Measurements from ENCODE around the gene BRAF. TPM values are rescaled to one million over a fixed set of nuclear protein-coding genes. Genes with fewer than 3 reads are reported as not detected.

BRAF gene
- total and polyA plus RNA-seq, 2 donors (not counting 3 experiments of a cell fraction or from before 2014, with no cell fraction given), result 6.6 to 26.2 TPM

DNA sequence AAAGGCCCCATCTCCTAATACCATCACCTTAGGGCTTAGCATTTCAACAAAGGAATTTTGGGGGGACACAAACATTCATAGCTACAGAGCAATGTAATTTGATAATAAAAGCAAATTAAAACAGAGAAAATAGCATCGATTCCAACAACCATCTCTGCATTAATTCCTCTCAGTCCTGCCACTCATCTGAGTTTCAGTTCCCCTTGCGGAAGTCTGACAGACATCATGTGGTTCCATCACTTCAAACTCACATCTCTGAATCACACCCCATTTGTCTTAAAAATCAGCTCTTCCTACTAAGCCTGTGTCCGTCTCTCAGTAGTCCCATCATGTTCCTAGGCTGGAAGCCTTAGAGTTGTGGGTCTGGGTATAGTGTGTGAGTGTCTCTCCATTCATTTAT lies 248.4 kb downstream of the BRAF start:
- Histone ChIP-seq H3K79me2 (ENCODE audit: control insufficient read depth, insufficient read depth, low read length) (no peaks in the 10 kb centered on the region), H3K4me1 (ENCODE audit: control insufficient read depth, extremely low read depth, insufficient read depth, low read length) (peaks cover 8% of the 10 kb centered on the region), H3K4me3 (replicated peaks in 1 of 3; ENCODE audit: insufficient read depth in 1 of 3, low read depth in 1 of 3, low read length in 3 of 3) (no peak overlapping the region), H3K9me3 (replicated peaks; ENCODE audit: control insufficient read depth, insufficient read depth, low read length) (no peaks in the 10 kb centered on the region), H3K9ac (replicated peaks; ENCODE audit: extremely low read depth, insufficient read depth, low read length) (no peak overlapping the region), H3K27me3 (ENCODE audit: control insufficient read depth in 2 of 2, insufficient read depth in 2 of 2, low read length in 2 of 2) (no peaks in the 10 kb centered on the region), H3K9me1 (replicated peaks; ENCODE audit: control insufficient read depth, extremely low read depth, insufficient read depth, low read length) (no peaks in the 10 kb centered on the region), H3K36me3 (ENCODE audit: control insufficient read depth in 2 of 2, extremely low read depth in 1 of 2, insufficient read depth in 2 of 2, low read length in 2 of 2) (peaks cover 0 to 7% of the 10 kb centered on the region in 2 experiments), H2AFZ (ENCODE audit: low read depth, low read length) (no peak overlapping the region), H3K27ac (ENCODE audit: insufficient read depth, low read depth, low read length) (no peak overlapping the region), H3K4me2 (ENCODE audit: insufficient read depth, low read length) (no peak overlapping the region), H4K20me1 (replicated peaks; ENCODE audit: control insufficient read depth, extremely low read depth, insufficient read depth, low read length) (no peaks in the 10 kb centered on the region)
- FAIRE-seq, result no peak
- DNase-seq (ENCODE audit: low read depth, low spot score), result no peak
- dilution Hi-C loops (cut with MboI; ENCODE audit: extremely low pct_ligation_motif_present, low sequenced_read_pairs) (no loop called here), intact Hi-C loops (cut with micrococcal nuclease) (loop anchor here (5.0 to 10.0 kb wide), 2 partner anchors 246 to 978 kb away; partner anchors contain the start of gene BRAF)
- CTCF ChIA-PET, result interaction anchor here (1.1 to 3.7 kb wide), 3 partner anchors 10 to 973 kb away, joined by 3 to 17 read pairs (median 10); no protein-coding TSS in a partner anchor
- POLR2A ChIA-PET, result no interaction called here
- TF ChIP-seq, protein P1, sequence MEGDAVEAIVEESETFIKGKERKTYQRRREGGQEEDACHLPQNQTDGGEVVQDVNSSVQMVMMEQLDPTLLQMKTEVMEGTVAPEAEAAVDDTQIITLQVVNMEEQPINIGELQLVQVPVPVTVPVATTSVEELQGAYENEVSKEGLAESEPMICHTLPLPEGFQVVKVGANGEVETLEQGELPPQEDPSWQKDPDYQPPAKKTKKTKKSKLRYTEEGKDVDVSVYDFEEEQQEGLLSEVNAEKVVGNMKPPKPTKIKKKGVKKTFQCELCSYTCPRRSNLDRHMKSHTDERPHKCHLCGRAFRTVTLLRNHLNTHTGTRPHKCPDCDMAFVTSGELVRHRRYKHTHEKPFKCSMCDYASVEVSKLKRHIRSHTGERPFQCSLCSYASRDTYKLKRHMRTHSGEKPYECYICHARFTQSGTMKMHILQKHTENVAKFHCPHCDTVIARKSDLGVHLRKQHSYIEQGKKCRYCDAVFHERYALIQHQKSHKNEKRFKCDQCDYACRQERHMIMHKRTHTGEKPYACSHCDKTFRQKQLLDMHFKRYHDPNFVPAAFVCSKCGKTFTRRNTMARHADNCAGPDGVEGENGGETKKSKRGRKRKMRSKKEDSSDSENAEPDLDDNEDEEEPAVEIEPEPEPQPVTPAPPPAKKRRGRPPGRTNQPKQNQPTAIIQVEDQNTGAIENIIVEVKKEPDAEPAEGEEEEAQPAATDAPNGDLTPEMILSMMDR (IDR thresholded peaks at IDR 0.05; ENCODE audit: extremely low read depth in 1 of 2, insufficient read depth in 1 of 2, low read depth in 1 of 2, low read length in 2 of 2), result no peak
- no peak for TF ChIP-seq GATA2 (IDR thresholded peaks at IDR 0.05; ENCODE audit: insufficient read depth, insufficient read length, low read depth, low read length)
- no peak for TF ChIP-seq FOS (IDR thresholded peaks at IDR 0.05; ENCODE audit: borderline replicate concordance, insufficient read depth, low read length)
- TF ChIP-seq POLR2AphosphoS5 (IDR thresholded peaks at IDR 0.05; ENCODE audit: insufficient read depth, low read depth, low read length), result no peak
- TF ChIP-seq EZH2 (IDR thresholded peaks at IDR 0.05; ENCODE audit: borderline replicate concordance, low read depth, low read length, severe bottlenecking), result no peak
- no peak for TF ChIP-seq MYC (IDR thresholded peaks at IDR 0.05; ENCODE audit: low read depth, low read length)
- no peak for TF ChIP-seq POLR2A (IDR thresholded peaks at IDR 0.05; ENCODE audit: low read depth, low read length)
- TF ChIP-seq, protein P2, sequence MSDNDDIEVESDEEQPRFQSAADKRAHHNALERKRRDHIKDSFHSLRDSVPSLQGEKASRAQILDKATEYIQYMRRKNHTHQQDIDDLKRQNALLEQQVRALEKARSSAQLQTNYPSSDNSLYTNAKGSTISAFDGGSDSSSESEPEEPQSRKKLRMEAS (IDR thresholded peaks at IDR 0.05; ENCODE audit: insufficient read depth, insufficient read length), result no peak
- TF ChIP-seq JUN (IDR thresholded peaks at IDR 0.05; ENCODE audit: borderline replicate concordance, insufficient read depth, insufficient read length, low read depth), result no peak
- no TSS peak for BruUV-seq (replicated peaks)

Data from endothelial cell of umbilical vein (primary cell).